ENCODE results near the gene CAMTA1.

Gene CAMTA1

DNA sequence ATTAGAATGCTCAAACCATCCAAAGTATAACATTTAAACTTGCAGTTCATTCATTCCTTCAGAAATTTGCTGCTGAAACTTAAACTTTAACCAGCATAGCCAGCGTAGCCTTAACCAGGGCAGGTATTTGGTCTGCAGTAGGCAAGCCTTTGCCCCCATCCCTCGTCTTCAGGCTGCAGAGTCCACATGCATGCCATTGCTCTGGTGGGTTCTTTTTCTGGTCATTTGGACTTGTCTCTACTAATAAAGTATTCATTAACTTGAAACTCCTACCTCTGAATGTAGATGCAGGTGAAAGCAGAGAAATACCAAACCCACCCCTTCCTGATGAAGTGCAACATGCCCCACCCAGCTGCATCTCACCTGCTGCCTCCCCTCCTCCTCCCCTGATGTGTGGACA lies 100.2 kb downstream of the CAMTA1 start:
- Histone ChIP-seq H3K27ac (ENCODE audit: low read depth, low read length) (no peak overlapping the region), H3K9me3 (ENCODE audit: insufficient read depth, low read depth, low read length) (no peaks in the 10 kb centered on the region), H3K4me3 (ENCODE audit: low read length) (no peak overlapping the region), H3K36me3 (ENCODE audit: insufficient read depth, low read length) (no peaks in the 10 kb centered on the region; the same call in 1 of the 2 replicates), H3K4me1 (ENCODE audit: insufficient read depth, low read length) (no peaks in the 10 kb centered on the region), H3K27me3 (ENCODE audit: insufficient read depth, low read length) (no peaks in the 10 kb centered on the region), H3K9ac (ENCODE audit: low read depth, low read length) (no peak overlapping the region)
- WGBS, result 88% methylated on average over 2 of the region's 2 CpGs

DNA sequence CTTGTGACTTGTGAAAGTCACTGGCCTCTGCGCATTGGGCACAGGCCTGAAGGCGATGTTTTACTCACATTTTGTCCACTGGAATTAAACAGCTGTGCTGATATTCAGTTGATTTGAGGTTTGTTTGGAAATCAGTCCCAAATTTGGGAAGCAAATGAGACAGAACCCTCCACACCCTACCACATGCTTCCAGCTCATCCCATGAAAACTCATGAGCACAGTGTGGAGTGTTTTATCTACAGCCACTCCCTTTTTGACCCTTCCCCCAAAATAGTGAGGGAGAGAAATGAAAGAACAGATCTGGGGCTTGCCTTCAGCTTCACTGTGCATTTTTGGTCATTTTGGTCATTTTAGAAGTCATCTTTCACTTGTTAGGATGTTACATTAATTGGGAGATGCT lies 101.3 kb downstream of the CAMTA1 start:
- H3K36me3 ChIP-seq (ENCODE audit: insufficient read depth, low read length), result no peaks in the 10 kb centered on the region; the same call in 1 of the 2 replicates
- H3K4me1 ChIP-seq (ENCODE audit: insufficient read depth, low read length), result no peaks in the 10 kb centered on the region
- no peak overlapping the region for H3K4me3 ChIP-seq (ENCODE audit: low read length)
- H3K9ac ChIP-seq (ENCODE audit: low read depth, low read length), result no peak overlapping the region
- no peaks in the 10 kb centered on the region for H3K27me3 ChIP-seq (ENCODE audit: insufficient read depth, low read length)
- no peak overlapping the region for H3K27ac ChIP-seq (ENCODE audit: low read depth, low read length)
- no peaks in the 10 kb centered on the region for H3K9me3 ChIP-seq (ENCODE audit: insufficient read depth, low read depth, low read length)
- WGBS, result 90% methylated on average over 2 of the region's 2 CpGs

DNA sequence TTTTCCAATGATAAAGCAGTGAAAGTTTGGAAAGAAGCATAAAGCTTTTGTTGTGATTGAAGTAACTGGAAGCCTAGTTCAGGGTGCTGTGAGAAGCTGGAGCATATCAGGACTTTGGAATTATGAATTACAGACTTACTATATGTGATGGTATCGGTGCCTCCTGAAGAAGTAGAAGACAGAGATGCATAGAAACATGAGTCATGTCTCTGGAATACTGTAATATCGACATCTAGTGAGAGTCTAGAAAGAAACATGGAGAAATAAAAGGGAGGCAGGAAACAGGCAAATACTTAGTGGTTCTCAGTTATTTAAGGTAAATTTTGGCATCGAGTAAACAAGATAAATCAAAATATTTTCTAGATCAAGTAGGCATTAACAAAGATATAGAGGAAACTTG lies 103.0 kb downstream of the CAMTA1 start:
- 91% methylated on average over 2 of the region's 3 CpGs for WGBS
- Histone ChIP-seq H3K27ac (ENCODE audit: low read depth, low read length) (no peak overlapping the region), H3K27me3 (ENCODE audit: insufficient read depth, low read length) (no peaks in the 10 kb centered on the region)

DNA sequence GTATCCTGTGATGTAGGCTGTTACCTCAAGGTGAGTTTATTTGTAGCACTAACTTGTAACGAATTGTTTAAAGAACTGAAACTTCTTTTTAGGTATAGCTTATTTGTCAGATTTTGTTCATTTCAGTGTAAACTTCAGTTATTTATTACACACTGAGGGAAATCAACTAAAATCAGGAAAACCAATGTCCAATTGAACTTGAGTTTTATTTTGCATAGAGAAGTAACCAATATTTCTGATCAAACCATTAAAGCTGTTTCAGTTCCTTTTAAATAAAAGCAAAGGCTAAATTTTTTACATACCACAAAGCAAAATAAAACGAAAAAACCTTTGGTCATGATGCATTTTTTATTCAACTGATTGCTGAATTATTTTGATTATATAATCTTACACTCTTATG lies 103.6 kb downstream of the CAMTA1 start:
- 88% methylated on average over 2 of the region's 2 CpGs for WGBS

More for the DNA sequence above, 103.0 kb downstream of the CAMTA1 start:
- no peaks in the 10 kb centered on the region for H3K9me3 ChIP-seq (ENCODE audit: insufficient read depth, low read depth, low read length)
- H3K4me3 ChIP-seq (ENCODE audit: low read length), result no peak overlapping the region
- no peaks in the 10 kb centered on the region; the same call in 1 of the 2 replicates for H3K36me3 ChIP-seq (ENCODE audit: insufficient read depth, low read length)
- H3K4me1 ChIP-seq (ENCODE audit: insufficient read depth, low read length), result no peaks in the 10 kb centered on the region
- H3K9ac ChIP-seq (ENCODE audit: low read depth, low read length), result no peak overlapping the region

DNA sequence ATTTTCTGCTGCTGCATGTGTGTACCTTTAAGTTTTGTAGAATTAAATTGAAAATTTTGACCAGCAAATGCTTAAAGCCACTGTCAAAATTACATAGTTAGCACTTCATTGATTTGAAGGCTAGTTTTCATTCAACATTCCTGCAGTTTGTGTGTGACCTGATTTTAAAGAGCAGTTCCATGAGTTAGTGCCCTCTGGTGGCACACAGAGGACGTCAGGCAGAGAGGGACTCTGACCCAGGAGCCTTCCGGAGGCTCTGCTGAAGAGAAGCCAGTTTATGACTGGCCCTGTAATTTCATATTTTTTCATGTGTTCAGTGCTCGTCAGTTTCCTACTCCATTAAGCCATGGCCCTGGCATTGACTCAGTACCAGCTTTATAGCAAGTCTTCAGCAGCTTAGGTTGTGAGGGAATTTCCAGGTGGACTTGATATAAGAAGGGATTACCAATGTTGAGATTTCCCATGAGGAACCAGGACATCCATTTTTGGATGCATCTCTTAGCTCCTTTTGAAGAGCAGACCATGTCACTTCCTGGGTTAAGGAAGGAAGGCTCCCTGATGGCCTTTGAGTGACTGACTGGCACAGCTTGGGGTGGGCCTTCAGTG lies 104.7 kb downstream of the CAMTA1 start:
- Histone ChIP-seq H3K4me3 (ENCODE audit: low read length) (no peak overlapping the region), H3K27me3 (ENCODE audit: insufficient read depth, low read length) (no peaks in the 10 kb centered on the region), H3K27ac (ENCODE audit: low read depth, low read length) (no peak overlapping the region), H3K4me1 (ENCODE audit: insufficient read depth, low read length) (no peaks in the 10 kb centered on the region), H3K36me3 (ENCODE audit: insufficient read depth, low read length) (no peaks in the 10 kb centered on the region; the same call in 1 of the 2 replicates), H3K9ac (ENCODE audit: low read depth, low read length) (no peak overlapping the region), H3K9me3 (ENCODE audit: insufficient read depth, low read depth, low read length) (no peaks in the 10 kb centered on the region)
- 51% methylated on average over 3 of the region's 3 CpGs for WGBS

More for the DNA sequence above, 103.6 kb downstream of the CAMTA1 start:
- H3K36me3 ChIP-seq (ENCODE audit: insufficient read depth, low read length), result no peaks in the 10 kb centered on the region; the same call in 1 of the 2 replicates
- H3K4me3 ChIP-seq (ENCODE audit: low read length), result no peak overlapping the region
- H3K27ac ChIP-seq (ENCODE audit: low read depth, low read length), result no peak overlapping the region
- H3K9me3 ChIP-seq (ENCODE audit: insufficient read depth, low read depth, low read length), result no peaks in the 10 kb centered on the region
- H3K9ac ChIP-seq (ENCODE audit: low read depth, low read length), result no peak overlapping the region
- no peaks in the 10 kb centered on the region for H3K4me1 ChIP-seq (ENCODE audit: insufficient read depth, low read length)
- no peaks in the 10 kb centered on the region for H3K27me3 ChIP-seq (ENCODE audit: insufficient read depth, low read length)

DNA sequence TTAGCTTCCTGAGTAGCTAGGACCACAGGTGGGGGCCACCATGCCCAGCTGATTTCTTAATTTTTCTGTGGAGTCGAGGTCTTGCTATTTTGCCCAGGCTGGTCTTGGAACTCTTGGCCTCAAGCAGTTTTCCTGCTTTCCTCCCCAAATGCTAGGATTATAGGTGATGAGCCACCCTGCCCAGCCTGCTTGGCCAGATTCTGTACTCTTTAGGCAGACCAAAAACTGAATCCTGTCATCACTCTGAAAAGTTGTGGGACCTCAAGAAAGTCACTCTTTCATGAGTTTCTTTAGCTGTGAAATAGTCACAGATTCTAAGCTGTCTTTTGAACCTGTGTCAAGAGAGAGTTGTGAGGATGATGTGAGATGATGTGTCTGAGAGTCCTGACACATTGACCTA lies 105.4 kb downstream of the CAMTA1 start:
- no peaks in the 10 kb centered on the region for H3K4me1 ChIP-seq (ENCODE audit: insufficient read depth, low read length)
- no peak overlapping the region for H3K9ac ChIP-seq (ENCODE audit: low read depth, low read length)
- no peak overlapping the region for H3K4me3 ChIP-seq (ENCODE audit: low read length)
- H3K27ac ChIP-seq (ENCODE audit: low read depth, low read length), result no peak overlapping the region
- no peaks in the 10 kb centered on the region; the same call in 1 of the 2 replicates for H3K36me3 ChIP-seq (ENCODE audit: insufficient read depth, low read length)
- 90% methylated on average over 1 of the region's 1 CpG for WGBS
- H3K27me3 ChIP-seq (ENCODE audit: insufficient read depth, low read length), result no peaks in the 10 kb centered on the region
- H3K9me3 ChIP-seq (ENCODE audit: insufficient read depth, low read depth, low read length), result no peaks in the 10 kb centered on the region

DNA sequence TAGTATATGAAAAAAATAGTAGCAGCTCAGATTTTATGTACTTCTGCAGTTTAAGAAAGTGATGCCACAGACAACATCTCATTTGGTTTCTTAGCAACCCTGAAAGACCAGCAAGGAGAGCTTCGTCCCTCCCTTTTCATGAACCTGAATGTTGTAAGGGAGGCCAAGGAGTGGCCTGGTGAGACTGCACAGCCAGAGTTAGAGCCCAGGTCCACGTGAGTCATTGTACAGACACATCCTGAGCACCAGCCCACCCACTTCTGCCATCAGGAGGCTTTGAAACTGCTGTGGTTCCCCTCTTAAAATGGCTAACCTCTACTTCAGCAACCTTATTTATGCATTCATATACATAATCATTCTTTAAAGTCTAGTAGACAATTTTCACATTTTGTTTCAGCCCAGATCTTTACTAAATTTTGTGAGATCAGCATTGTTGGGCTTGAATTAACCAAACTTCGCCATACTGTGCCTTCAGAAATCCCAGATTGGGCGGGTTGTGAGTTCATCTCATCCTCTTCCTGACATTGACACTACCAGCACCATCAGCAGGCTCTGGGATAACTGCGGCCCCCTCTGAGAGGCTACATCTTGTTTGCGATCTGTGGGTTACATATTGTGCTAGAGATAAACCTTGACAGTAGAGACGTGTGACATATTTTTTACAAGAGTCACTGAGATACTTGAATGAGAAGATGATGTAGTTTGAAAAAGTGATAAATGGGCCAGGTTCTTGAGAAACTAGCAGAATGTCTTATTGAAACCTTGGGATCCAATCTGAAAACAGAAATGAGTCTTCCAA lies 106.7 kb downstream of the CAMTA1 start:
- H3K9ac ChIP-seq (ENCODE audit: low read depth, low read length), result no peak overlapping the region
- no peaks in the 10 kb centered on the region for H3K9me3 ChIP-seq (ENCODE audit: insufficient read depth, low read depth, low read length)

DNA sequence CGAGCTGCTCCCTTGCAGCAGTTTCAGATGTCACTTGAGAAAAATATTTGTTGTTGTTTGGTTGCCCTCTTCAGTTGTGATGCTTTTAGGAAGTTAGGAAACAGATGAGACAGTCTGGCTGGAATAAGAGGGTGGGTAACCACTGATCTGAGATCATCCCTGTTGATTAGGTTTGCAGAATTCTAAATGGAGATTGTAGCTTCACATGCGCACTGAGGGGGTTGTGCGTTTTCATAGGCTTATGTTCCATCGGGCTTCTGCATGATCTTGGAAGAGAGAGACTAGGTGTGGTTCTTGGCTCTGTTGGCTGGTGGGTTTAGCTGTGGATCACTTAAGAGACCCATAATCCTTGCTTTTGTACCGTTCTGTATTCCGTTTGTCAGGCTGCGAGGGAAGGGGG lies 108.1 kb downstream of the CAMTA1 start:
- no peak overlapping the region for H3K27ac ChIP-seq (ENCODE audit: low read depth, low read length)
- no peak overlapping the region for H3K9ac ChIP-seq (ENCODE audit: low read depth, low read length)
- no peaks in the 10 kb centered on the region for H3K4me1 ChIP-seq (ENCODE audit: insufficient read depth, low read length)
- no peaks in the 10 kb centered on the region for H3K36me3 ChIP-seq (ENCODE audit: insufficient read depth, low read length)
- H3K4me3 ChIP-seq (ENCODE audit: low read length), result no peak overlapping the region
- WGBS, result 96% methylated on average over 7 of the region's 7 CpGs
- no peaks in the 10 kb centered on the region for H3K27me3 ChIP-seq (ENCODE audit: insufficient read depth, low read length)
- H3K9me3 ChIP-seq (ENCODE audit: insufficient read depth, low read depth, low read length), result no peaks in the 10 kb centered on the region

More for the DNA sequence above, 106.7 kb downstream of the CAMTA1 start:
- H3K4me1 ChIP-seq (ENCODE audit: insufficient read depth, low read length), result no peaks in the 10 kb centered on the region
- no peak overlapping the region for H3K27ac ChIP-seq (ENCODE audit: low read depth, low read length)
- no peaks in the 10 kb centered on the region; the same call in 1 of the 2 replicates for H3K36me3 ChIP-seq (ENCODE audit: insufficient read depth, low read length)
- no peak overlapping the region for H3K4me3 ChIP-seq (ENCODE audit: low read length)
- H3K27me3 ChIP-seq (ENCODE audit: insufficient read depth, low read length), result no peaks in the 10 kb centered on the region
- WGBS, result 94% methylated on average over 7 of the region's 7 CpGs

DNA sequence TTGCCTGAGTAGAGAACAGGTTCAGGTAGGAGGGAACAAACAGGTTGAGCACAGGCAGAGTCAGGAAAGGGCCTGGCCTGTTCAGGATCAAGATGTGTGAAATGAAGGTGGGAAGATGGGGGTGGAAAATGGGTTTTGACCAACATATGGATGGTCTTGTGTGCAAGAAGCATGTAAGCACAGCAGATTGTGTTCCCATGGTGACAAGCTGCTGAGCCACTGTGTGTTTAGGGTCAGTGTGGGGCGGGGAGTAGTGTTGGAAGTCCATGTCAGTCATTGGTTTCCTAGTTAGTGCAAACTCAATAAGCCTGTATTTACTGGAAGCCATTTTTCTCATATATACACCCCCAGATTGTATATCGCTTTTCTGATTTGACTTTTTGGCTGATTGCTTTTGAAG lies 111.9 kb downstream of the CAMTA1 start:
- H3K27ac ChIP-seq (ENCODE audit: low read depth, low read length), result no peak overlapping the region
- H3K36me3 ChIP-seq (ENCODE audit: insufficient read depth, low read length), result no peaks in the 10 kb centered on the region
- WGBS, result 89% methylated on average over 1 of the region's 2 CpGs
- H3K4me3 ChIP-seq (ENCODE audit: low read length), result no peak overlapping the region
- H3K27me3 ChIP-seq (ENCODE audit: insufficient read depth, low read length), result no peaks in the 10 kb centered on the region
- H3K4me1 ChIP-seq (ENCODE audit: insufficient read depth, low read length), result no peaks in the 10 kb centered on the region
- no peaks in the 10 kb centered on the region for H3K9me3 ChIP-seq (ENCODE audit: insufficient read depth, low read depth, low read length)
- H3K9ac ChIP-seq (ENCODE audit: low read depth, low read length), result no peak overlapping the region

DNA sequence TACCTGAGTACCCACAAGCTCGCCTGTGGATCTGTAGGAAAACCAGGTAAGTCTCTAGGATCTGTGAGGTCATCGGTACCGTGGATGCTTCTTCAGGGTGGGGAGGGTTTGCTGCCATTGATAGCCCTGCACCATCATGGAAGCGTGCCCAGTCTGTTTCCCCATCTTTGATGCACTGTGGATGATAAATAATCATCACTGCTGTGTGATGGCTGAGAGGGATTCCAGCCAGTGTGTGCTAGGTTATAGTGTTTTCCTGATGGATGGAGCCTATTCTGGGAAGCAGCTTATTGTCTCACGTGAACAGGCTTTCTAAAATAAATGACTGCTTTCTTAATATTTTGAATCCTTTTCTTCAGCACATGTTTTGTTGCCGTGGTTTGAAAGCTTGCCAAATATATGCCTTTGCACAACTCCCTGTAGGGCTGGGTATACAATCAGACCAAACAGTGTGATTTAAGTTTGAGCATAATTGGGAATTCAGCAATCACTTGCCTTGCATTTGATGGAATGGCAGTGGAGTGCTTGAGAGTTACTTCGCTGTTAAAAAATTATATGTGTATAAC lies 113.8 kb downstream of the CAMTA1 start:
- Histone ChIP-seq H3K4me1 (ENCODE audit: insufficient read depth, low read length) (no peaks in the 10 kb centered on the region), H3K9me3 (ENCODE audit: insufficient read depth, low read depth, low read length) (no peaks in the 10 kb centered on the region), H3K27ac (ENCODE audit: low read depth, low read length) (no peak overlapping the region), H3K4me3 (ENCODE audit: low read length) (no peak overlapping the region), H3K27me3 (ENCODE audit: insufficient read depth, low read length) (no peaks in the 10 kb centered on the region), H3K9ac (ENCODE audit: low read depth, low read length) (no peak overlapping the region), H3K36me3 (ENCODE audit: insufficient read depth, low read length) (no peaks in the 10 kb centered on the region)
- 95% methylated on average over 7 of the region's 7 CpGs for whole genome bisulfite sequencing

DNA sequence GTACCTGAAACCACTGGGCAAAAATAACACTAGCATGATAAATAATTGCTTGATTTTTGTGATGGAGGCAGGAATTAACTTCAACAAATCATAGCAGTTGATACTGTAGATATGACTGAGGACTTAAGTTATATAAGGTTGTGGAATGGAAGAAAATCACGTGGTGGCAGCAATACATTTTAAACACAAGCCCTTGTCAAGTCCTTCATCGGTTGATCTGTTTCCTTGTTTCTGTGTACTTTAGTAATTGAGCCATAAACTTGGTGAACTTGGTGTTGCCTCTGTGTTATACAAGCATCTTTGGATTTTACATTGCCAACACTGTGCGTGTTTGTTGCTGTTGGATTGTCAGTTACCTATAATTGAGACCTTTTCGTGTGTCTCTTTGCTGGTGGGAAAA lies 114.4 kb downstream of the CAMTA1 start:
- Histone ChIP-seq H3K9ac (ENCODE audit: low read depth, low read length) (no peak overlapping the region), H3K27ac (ENCODE audit: low read depth, low read length) (no peak overlapping the region), H3K36me3 (ENCODE audit: insufficient read depth, low read length) (no peaks in the 10 kb centered on the region), H3K9me3 (ENCODE audit: insufficient read depth, low read depth, low read length) (no peaks in the 10 kb centered on the region), H3K27me3 (ENCODE audit: insufficient read depth, low read length) (no peaks in the 10 kb centered on the region), H3K4me3 (ENCODE audit: low read length) (no peak overlapping the region), H3K4me1 (ENCODE audit: insufficient read depth, low read length) (no peaks in the 10 kb centered on the region)
- 95% methylated on average over 4 of the region's 4 CpGs for WGBS
